ENCODE data around the gene IRAK4.

Gene IRAK4

GRCh38 chr12:43766291-43766690 lies 7.5 kb downstream of the IRAK4 start:
- no peak for DNase-seq (ENCODE audit: low spot score)

GRCh38 chr12:43776498-43776897 lies 17.7 kb downstream of the IRAK4 start:
- peak; percentile 22 for DNase-seq (ENCODE audit: low spot score)

GRCh38 chr12:43786899-43787693 lies 28.3 kb downstream of the IRAK4 start:
- DNase-seq (ENCODE audit: low spot score): no peak

- DNase-seq (ENCODE audit: low spot score): no peak
Measured at GRCh38 chr12:43789941-43790340, 31.2 kb downstream of the IRAK4 start.

GRCh38 chr12:43795716-43796280 lies 37.0 kb downstream of the IRAK4 start:
- no peak for DNase-seq (ENCODE audit: low spot score)

GRCh38 chr12:43797561-43798217 lies 38.9 kb downstream of the IRAK4 start:
- no peak for DNase-seq (ENCODE audit: low spot score)

GRCh38 chr12:43805149-43805859 lies 46.6 kb downstream of the IRAK4 start:
- DNase-seq (ENCODE audit: low spot score): no peak

GRCh38 chr12:43805860-43806736 lies 47.3 kb downstream of the IRAK4 start, which contains the start of gene TWF1:
Gene TWF1, minus strand, starts transcription at chr12:43806317. Its CDS starts 72 bp downstream, at chr12:43806245.
- peak; percentile 84 for DNase-seq (ENCODE audit: low spot score)

GRCh38 chr12:43806737-43807072 lies 48.0 kb downstream of the IRAK4 start:
- DNase-seq (ENCODE audit: low spot score): no peak

- DNase-seq (ENCODE audit: low spot score): no peak
Measured at GRCh38 chr12:43807386-43807785, 48.6 kb downstream of the IRAK4 start.

- DNase-seq (ENCODE audit: low spot score): no peak
Measured at GRCh38 chr12:43812057-43812456, 53.3 kb downstream of the IRAK4 start.

GRCh38 chr12:43812926-43813325 lies 54.2 kb downstream of the IRAK4 start:
- DNase-seq (ENCODE audit: low spot score): no peak

- no peak for DNase-seq (ENCODE audit: low spot score)
Measured at GRCh38 chr12:43815416-43815815, 56.7 kb downstream of the IRAK4 start.

- DNase-seq (ENCODE audit: low spot score): no peak
Measured at GRCh38 chr12:43816168-43816567, 57.4 kb downstream of the IRAK4 start.

- no peak for DNase-seq (ENCODE audit: low spot score)
Measured at GRCh38 chr12:43824207-43824775, 65.5 kb downstream of the IRAK4 start.

- no peak for DNase-seq (ENCODE audit: low spot score)
Measured at GRCh38 chr12:43826681-43827080, 67.9 kb downstream of the IRAK4 start.

GRCh38 chr12:43827093-43827492 lies 68.3 kb downstream of the IRAK4 start:
- no peak for DNase-seq (ENCODE audit: low spot score)

GRCh38 chr12:43832463-43833168 lies 73.9 kb downstream of the IRAK4 start:
- no peak for DNase-seq (ENCODE audit: low spot score)

- peak; percentile 18 for DNase-seq (ENCODE audit: low spot score)
Measured at GRCh38 chr12:43835264-43835655, 76.5 kb downstream of the IRAK4 start.

- DNase-seq (ENCODE audit: low spot score): peak; percentile 58
Measured at GRCh38 chr12:43835656-43836474, 77.1 kb downstream of the IRAK4 start, which contains the start of gene TMEM117. Gene TMEM117, plus strand, starts transcription at chr12:43836081.
